HL-60 (cell line): ENCODE data around the gene AMPD3.

Experiments
- GABPA ChIP-seq: IDR thresholded peaks from 2 replicates; pipeline ENCODE4 v1.6.1; 2012; ENCODE audit warnings: low read depth
- TF ChIP-seq, protein P1 (sequence below): IDR thresholded peaks from one replicate; pipeline ENCODE4 v1.5.1; 2011; ENCODE audit warnings: low read length, control low read depth, inconsistent platforms; ENCODE audit not compliant: insufficient read depth
- TF ChIP-seq, protein P2 (sequence below): IDR thresholded peaks from 2 replicates; pipeline ENCODE4 v1.6.1; 2012; ENCODE audit warnings: low read depth; ENCODE audit not compliant: insufficient replicate concordance

DNA sequence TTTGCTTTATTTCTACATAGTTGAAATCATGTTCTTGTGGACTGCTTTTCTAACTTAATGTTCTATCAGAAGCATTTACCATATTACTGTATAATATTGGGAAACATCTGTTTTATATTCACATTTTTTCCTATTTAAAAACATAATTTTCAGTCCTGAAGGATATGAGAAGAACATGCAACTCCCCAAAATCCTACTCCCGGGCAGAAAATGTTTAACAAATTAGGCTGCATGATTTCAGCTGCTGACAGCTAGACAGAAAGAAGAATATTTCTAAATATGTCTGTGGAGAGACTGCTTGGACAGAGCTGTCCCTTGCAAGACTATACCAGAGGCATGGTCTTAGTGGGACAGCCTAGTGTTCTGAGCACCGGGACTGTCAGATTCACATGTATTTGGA lies 15.7 kb upstream of the AMPD3 start:
- TF ChIP-seq, protein P1, sequence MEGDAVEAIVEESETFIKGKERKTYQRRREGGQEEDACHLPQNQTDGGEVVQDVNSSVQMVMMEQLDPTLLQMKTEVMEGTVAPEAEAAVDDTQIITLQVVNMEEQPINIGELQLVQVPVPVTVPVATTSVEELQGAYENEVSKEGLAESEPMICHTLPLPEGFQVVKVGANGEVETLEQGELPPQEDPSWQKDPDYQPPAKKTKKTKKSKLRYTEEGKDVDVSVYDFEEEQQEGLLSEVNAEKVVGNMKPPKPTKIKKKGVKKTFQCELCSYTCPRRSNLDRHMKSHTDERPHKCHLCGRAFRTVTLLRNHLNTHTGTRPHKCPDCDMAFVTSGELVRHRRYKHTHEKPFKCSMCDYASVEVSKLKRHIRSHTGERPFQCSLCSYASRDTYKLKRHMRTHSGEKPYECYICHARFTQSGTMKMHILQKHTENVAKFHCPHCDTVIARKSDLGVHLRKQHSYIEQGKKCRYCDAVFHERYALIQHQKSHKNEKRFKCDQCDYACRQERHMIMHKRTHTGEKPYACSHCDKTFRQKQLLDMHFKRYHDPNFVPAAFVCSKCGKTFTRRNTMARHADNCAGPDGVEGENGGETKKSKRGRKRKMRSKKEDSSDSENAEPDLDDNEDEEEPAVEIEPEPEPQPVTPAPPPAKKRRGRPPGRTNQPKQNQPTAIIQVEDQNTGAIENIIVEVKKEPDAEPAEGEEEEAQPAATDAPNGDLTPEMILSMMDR, result no peak
- TF ChIP-seq GABPA, result no peak
- TF ChIP-seq, protein P2, sequence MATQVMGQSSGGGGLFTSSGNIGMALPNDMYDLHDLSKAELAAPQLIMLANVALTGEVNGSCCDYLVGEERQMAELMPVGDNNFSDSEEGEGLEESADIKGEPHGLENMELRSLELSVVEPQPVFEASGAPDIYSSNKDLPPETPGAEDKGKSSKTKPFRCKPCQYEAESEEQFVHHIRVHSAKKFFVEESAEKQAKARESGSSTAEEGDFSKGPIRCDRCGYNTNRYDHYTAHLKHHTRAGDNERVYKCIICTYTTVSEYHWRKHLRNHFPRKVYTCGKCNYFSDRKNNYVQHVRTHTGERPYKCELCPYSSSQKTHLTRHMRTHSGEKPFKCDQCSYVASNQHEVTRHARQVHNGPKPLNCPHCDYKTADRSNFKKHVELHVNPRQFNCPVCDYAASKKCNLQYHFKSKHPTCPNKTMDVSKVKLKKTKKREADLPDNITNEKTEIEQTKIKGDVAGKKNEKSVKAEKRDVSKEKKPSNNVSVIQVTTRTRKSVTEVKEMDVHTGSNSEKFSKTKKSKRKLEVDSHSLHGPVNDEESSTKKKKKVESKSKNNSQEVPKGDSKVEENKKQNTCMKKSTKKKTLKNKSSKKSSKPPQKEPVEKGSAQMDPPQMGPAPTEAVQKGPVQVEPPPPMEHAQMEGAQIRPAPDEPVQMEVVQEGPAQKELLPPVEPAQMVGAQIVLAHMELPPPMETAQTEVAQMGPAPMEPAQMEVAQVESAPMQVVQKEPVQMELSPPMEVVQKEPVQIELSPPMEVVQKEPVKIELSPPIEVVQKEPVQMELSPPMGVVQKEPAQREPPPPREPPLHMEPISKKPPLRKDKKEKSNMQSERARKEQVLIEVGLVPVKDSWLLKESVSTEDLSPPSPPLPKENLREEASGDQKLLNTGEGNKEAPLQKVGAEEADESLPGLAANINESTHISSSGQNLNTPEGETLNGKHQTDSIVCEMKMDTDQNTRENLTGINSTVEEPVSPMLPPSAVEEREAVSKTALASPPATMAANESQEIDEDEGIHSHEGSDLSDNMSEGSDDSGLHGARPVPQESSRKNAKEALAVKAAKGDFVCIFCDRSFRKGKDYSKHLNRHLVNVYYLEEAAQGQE, result no peak
